Fibroblast of skin of abdomen (primary cell): ENCODE measurements around the gene JMJD1C.
A peak's percentile ranks its signal among the peaks of the same experiment; 100 is the strongest.

Experiments
- DNase-seq: peaks from one replicate; pipeline ENCODE4 v3.0.0-alpha.2; 2013

JMJD1C gene

DNA sequence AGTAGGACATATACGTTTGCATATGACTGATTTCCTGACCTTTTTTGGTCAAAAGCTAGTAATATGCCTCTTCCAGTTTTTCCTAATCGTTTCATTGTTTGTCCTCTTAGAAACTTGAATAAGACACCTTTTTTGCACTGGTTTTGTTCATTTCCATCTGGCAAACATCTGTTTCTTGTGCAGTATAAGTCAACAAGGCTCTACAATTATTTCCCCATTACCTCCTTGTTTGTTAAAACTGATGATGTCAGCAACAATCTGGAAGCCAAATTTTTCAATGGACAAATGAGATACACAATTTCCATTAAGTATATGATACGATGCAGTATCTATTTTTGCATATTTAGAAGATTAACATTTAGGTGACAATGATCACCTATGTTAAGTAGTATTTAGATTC is 183.8 kb downstream of the JMJD1C start:
- peak; percentile 44 for DNase-seq

DNA sequence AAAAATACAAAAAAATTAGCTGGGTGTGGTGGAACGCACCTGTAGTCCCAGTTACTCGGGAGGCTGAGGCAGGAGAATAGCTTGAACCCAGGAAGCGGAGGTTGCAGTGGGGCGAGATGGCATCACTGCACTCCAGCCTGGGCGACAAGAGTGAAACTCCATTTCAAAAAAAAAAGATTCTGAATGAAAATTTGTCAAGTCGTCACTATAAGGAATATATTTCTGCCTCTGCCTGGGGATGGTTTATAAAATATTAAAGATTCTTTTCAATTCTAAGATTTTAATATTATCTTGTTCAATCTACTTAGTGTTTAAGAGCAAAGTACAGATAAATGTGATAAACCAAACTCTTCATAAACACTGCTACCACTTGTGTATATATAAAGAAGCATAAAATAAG is 185.4 kb downstream of the JMJD1C start:
- DNase-seq = no peak

DNA sequence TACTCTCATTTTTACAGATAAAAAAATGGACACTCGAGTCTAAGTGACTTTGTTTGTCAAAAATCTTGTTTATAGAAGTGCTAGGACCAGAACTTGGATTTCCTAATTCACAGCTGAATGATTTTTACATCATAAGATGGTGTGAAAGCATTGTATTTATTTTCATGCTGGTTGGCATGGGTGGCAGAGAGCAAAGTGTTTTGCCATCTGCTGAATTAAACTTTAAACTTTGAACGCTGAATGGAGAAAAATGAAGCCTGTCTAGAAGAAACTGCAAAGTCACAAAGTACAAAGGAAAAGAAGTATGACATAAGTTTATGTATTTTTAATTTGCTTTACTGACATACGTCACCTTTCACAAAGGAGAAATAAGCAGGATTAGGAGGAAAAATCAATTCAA is 190.7 kb downstream of the JMJD1C start:
- DNase-seq = no peak

DNA sequence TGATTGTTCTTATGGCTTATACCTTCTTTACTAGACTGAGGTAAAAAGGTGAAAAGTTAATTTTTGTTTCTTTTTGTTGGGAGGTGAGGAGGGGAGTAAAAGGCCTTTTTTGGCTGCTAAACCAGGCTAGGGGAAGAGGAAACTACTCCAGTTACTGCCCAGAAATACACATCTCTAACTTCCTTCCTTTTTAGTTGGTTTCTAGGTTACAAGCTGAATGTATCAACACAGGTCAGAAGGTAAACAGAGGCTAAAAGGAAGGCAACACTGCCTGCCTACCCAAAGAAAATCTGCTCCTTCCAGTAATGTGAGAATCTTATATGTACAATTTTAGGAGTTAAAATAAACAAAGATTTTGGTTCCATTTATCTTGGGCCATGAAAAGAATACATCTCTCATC is 192.2 kb downstream of the JMJD1C start:
- no peak for DNase-seq

DNA sequence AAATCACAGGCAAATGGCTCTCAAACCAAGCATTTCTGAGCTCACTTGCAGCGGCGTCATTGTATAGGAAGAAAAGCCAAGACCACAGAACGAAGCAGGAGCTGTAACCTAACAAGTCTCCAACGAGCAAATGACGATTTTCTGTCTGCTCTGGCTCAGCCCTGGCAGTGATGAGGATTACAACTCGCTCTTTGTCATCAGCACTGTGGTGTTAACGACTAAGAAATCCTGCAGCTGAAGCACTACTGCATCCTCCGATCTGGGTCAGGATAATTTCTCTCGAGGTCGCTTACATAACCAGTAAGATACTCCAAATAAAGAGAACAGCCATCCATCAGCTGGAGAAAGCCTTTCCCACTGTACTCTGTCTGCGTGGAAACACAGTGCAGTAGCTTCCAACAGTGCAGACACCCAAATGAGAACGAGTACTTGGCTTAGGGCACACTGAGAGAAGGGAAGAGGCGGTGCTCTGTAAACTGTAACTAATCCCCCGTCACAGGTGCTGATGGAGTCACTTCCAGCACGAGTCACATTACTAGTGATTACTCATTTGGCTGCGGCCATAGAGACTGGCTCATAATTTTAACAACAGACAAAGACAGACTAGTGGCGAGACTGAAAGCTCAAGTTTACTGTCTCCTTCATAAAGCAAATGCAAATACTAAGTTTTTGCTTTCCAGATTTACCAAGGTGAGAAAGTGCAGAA is 196.8 kb downstream of the JMJD1C start:
- peak; percentile 97 for DNase-seq

DNA sequence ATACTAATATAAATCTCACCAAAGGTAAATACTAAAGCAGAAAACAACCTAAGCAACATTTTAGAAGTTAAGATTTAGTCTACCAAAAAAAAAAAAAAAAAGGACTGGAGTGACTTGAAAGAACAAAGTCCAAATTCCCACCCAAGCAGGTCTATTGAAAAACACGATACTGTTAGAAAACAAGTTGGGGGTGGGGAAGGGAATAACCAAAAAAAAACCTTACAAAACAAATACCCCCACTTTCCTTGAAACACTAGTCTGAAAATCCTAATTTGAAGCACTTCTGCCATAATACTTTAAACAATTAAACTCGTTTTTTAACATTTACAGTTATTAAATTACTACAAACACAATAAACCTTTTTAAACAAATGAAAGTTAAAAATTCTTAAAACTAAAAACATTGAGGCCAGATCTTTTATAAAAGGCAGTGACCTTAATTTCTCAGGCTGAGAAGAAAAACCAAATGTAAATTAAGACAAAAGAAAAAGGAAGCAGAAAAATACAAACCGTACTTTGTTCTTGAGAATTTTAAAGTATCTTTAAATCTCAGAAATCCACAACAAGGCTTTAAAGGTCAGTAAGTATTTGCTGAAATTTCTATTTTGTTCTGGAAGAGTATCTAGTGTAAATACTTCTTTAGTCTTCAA is 197.5 kb downstream of the JMJD1C start:
- DNase-seq = peak; percentile 18

DNA sequence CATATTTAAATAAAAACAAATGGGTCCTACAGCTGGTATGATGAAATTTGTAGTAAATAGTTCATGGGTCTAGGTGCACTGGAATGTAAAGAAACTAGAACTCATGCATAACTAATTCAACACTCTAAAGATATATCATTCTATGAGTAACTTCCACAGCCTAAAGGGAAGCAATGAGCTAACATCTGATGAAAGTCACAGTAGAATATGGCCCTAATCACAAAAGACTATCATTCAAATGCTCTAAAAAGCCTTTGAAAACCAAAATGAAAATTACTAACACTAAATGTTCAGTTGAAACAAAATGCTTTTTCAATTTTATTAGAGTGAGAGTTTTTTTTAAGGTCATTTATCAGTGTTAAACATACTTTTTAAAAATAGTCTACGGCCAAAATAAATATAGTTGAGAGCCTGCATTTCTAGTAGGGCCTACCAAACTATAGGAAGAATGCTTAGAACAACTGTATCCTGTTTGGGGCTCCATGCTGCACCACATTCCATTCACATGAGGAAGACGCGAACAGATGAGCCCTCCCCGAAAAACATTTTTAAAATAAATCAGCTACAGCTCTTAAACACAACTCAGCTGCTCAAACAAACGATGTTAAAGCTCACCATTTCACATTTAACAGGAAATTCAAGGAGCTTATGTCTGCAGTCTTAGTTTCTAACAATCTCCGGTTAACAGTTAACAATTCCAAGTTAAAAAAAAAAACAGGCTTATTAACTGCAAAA is 198.2 kb downstream of the JMJD1C start:
- DNase-seq = peak; percentile 92

DNA sequence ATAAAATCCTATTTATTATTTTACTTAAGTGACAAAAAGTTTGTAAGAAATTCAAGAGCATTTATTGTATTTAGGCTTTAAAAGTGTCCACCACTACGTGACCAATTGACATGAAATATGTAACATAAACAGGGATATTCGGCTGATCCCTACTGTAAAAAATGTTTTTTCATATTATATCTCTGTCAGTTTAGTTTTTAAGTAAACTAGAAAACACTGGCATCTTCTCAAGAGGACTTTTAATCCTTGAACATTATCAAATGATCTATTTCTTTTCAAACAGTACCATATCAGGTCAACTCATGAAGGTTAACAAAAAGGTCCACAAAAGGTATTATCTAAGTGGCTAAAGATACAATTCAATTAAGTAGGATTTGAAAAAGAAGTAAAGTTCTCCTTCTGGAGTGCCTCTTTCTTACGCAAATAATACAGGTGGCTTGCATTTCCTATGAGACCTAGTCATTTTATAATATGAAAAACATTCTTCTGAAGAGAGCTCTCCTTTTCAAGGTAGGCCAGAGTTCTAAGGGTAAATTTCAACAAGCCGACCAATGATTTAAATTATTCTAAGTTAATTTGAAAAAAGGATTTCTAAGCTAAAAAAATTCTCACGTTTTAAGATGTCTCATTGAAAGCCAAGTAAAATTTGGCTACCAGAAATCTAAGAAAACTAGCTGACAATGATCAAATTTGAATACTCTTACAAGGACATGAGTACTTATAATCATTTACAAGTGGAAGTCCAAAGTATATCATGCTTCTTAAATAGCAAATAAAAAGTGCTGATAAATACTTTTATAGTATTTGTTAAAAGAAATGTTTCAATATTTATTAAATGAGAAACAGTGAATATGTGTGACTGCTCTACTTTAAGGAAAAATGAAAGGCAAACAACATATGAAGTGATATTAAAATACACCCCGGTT is 199.1 kb downstream of the JMJD1C start:
- DNase-seq = no peak

DNA sequence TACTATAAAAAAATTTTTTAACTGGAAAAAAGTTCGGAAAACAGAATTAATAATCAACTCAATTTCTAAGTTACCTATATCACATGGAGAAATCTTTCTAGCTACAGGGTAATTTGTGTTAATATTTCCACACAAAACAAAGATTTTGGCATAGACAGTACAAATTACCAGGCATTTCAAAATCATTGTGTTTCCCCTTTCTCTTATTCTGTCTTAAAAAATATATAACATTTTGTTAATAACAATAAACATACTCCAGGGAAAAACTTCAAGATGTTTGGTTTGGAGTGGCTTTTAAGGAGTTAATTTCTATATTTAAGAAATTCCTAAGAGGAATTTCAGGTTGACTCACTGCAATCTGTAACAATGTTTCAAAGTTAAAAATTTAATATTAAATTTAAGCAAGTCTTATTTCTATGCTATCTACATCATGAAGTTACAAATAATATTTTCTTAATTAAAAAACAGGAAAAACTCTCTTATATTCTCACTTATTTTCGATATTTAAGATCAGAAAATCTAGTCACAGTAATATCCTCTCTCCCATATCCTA is 200.0 kb downstream of the JMJD1C start:
- no peak for DNase-seq

DNA sequence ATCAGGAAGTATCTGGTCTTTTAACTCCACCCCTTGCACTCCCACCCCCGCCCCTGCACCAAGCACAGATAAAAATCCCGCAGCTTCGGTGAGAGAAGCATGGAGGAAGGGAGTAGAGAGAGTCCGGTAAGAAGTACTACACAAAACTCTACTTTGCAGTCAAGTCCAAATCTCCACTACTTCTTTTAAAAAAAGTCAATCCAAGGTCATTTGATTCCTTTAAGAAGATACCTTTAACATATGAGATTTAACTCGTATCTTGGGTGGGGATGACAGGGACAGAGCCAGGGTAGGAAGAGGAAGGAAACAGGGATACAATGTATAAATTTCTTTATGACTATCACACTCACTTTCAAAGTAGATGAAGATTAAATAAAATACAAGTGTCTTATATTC is 200.6 kb downstream of the JMJD1C start:
- peak; percentile 65 for DNase-seq

DNA sequence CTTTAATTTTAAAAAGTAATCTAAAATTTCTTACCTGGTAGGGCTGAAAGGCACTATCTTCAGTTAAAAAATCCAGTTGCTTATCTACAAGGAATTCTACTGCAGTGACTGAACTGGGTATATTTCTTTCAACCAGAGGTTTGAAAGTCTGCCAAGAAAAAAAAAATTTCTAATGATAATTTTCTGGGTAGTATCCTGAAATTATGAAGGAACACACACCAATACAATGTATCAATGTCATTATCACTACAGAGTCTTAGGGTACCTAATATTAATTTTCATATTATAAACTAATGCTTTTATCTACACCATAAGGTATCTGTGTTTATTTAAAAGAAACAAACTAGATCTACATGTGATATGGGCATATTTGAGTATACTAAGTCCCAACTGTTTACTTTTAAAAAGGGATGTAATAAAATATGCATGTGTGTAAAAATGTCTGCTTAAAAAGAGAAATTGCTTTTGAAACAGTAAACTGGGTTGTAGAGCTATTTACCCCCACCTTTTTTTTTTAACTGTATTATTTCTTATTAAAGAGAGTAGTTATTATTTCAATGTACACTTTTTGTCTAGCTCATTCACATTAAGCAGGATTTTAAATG is 201.1 kb downstream of the JMJD1C start:
- DNase-seq = no peak

DNA sequence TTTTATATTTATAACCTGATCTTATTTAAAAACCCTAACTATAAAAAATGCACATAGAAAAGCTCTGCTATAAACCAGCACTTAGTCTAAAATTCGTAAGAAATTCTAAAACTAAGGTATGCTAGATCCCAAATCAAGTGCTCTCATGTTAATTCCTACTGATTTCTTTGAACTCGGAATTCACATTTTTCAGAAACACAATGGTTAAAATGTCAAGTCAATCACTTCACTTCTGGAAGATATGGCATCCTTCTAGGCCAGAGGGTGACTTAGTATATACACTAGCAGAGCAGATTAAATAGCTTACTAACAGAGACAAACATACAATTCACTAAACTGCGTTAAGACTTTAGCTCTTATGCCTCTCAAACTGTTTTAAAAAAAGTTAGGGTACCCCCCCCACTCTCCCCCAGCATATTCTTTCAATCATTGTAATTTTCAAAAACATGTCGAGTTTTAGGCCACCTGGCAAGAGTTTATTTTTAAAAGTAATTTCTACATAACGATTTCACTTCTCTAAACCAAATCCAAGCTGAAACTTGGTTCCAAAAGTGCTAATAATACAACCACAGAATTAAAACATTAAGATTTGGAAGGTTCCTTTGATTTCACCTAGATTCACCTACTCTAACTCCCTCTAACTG is 203.2 kb downstream of the JMJD1C start:
- no peak for DNase-seq

DNA sequence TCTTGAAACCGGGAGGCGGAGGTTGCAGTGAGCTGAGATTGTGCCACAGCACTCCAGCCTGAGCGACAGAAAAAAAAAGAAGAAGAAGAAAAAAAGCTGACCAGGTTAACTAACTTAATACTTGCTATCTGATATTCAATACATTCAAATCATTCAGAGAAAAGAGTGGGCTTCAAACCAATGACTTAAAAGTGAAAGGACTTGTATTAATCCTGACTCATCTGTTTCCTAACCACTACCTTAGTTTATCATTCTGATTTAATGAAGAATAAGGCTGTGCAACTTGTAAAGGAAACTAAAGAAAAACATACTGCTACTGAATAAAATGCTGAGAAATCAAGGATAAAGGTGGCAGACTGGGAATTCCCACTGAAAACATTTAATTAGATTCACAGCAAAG is 204.3 kb downstream of the JMJD1C start:
- no peak for DNase-seq

DNA sequence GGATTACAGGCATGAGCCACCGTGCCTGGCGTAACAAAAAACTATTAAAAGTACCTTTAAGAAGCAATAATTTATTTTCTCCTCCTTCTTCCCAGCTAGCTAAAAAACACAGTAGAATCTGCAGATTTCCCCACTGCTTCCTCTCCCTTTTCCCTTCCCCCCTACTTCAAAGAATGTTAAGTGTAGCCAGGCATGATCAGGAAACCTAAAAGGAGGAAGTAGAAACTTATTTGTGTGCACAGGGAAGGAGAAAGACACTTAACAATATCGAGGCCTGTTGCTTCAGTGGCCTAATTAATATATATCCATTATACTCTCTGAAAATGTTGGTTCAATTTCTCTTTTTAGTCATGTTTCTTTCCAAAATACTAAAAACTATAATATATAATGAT is 204.9 kb downstream of the JMJD1C start:
- DNase-seq = no peak

DNA sequence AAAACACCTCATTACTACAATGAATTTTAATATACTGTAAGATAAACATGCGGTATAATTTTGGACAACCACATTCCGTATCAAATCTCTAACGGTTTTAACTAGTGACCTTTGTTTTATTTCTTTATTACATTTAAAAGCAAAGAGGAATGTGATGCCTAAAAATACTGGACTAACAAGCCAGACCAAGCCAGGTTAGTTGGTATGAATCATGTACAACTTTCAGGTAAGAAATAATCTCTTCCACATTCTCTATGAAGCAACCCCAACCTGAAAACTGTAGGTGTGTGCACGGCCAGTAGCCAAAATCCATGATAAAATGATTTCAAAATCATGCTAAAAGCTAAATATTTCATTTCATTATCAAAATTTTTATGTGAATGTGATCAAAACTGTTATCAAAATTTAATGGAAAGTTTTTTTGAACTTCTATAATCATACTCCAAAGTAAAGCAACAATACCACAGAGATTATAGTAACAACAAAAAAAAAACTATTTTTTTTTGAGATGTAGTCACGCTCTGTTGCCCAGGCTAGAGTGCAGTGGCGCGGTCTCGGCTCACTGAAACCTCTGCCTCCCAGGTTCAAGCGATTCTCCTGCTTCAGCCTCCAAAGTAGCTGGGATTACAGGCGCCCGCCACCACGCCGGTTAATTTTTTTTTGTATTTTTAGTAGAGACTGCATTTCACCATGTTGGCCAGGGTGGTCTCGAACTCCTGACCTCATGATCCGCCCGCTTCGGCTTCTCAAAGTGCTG is 205.5 kb downstream of the JMJD1C start:
- no peak for DNase-seq

DNA sequence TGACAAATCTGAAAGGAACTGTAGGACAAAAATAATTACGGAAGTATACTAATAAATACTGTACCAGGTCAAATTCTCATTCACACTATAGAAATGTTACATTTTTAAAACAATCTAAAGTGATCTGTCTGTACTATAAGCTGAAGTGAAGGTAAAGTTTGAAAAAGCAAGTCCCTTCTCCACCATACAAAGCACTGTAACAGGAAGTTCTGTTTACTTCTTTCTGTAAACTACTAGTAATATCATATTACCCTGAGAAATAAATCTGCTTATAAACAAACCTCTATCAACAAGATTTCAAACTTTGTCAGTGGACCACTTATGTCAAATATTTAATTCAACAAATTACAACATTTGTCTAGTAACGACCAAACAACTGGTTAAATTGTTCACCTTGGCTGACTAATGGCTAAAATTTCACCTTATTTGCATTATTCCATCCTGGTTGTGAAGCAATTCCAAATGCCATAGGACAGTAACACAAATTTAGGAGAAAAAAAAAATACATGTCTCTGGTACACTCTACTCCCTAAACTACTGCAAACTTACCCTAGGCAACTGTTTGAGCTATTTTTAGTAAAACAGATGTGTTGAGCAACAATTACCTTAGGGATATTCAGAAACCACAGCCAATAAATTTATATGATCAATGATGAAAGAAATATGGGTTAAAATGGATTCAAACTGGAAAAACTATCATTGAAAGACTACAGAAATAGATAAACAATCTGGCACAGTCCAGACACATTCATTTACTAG is 206.7 kb downstream of the JMJD1C start:
- no peak for DNase-seq

DNA sequence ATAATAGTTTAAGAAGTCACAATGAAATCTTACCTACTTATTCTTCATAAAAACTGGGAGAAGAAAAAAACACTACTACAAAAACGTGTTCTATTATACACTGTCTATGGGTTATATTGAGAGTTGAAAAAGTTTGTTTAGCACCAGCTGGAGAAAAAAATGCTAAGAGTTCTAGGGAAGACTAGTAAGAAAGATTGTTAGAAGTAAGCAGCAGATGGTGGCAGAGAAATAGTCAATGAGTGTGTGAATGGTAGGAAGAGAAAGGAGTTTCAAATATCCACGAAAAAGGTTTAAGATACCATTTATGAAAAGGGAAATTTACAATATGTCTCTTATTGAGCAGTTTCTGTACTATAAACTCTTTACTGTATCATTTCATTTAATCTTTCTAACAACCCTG is 208.0 kb downstream of the JMJD1C start:
- no peak for DNase-seq

DNA sequence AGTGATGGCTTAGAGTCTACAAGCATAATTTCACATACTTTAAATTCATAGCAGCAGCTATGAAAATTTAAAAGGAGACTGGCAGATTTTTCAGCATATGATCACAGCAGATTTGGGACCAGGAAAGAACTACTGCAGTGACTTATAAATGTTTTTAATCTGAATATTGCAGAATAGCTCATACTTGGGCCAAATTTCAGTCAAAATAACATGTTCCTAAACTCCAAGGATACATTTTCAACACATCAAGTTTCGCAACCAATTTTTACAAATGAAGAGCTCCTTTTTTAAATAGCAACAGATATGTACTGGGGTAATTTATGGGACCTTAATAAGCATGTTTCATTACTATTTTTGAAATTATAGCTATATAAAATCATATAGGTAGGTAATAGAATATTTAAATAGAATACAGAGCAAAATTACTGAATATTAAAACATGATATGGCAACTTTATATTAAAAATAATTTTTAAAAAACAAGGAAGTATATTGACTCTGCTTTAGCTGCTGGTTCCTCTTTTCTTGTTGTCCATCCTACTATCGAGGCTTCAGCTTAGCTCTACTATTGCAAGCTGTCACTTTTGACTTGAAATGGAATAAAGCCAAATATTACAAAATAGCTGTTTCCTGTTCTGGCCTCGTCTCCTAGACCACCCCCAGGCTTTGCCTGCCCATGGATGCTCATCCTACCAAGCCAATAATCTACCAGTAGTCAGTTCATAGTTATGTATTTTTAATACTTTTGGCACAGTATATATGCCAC is 209.6 kb downstream of the JMJD1C start:
- DNase-seq = peak; percentile 34

DNA sequence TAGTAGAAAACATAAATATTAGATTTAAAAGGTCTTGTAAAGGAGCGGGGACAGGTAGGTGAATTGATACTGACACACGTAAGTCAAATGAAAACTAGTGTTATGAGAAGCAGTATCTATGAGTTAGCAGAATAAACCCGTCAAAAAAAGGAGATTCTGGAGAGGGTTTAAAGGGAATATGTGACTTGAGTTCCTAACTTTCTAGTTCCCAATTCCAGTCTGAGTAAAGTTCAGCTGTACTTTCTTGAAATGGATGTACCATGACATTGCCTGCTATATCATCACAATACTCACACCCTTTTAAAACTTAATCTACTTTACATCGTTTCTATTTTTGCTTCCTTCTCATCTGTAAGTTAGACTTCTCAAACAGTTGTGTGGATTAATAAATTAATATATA is 210.5 kb downstream of the JMJD1C start:
- no peak for DNase-seq
